Uterus (tissue), 2 donors: ENCODE measurements around the gene FLYWCH2.

Source experiments
- CTCF ChIP-seq, 4 experiments: fragments of 200-600 bp in 2 of 4; fragments of 450-650 bp in 2 of 4; sonication (generic) in 2 of 4; IDR thresholded peaks; one replicate each; pipeline ENCODE4 v1.5.1; 2016 to 2019; ENCODE audit warnings: antibody characterized with exemption in 4 of 4, mild to moderate bottlenecking in 2 of 4, moderate library complexity in 1 of 4
- POLR2A ChIP-seq, 2 donors: fragments of 450-650 bp; IDR thresholded peaks; one replicate each; pipeline ENCODE4 v1.6.1; 2016; ENCODE audit warnings: antibody characterized with exemption in 2 of 2, mild to moderate bottlenecking in 1 of 2, moderate library complexity in 1 of 2

GRCh38 chr16:2930236-2930635 lies 47.2 kb downstream of the FLYWCH2 start:
- no peak for TF ChIP-seq CTCF (IDR thresholded peaks at IDR 0.05)
- no peak for TF ChIP-seq POLR2A (IDR thresholded peaks at IDR 0.05)
